T-helper 17 cell (primary cell): ENCODE results near the gene IL19. TPM values are rescaled to one million over a fixed set of nuclear protein-coding genes. Genes with fewer than 3 reads are reported as not detected.

Experiments
- ATAC-seq: fragments of 150-1000 bp; cut with Tn5 transposase; 2 replicates; pipeline ENCODE4 v1.10.0; 2021; ENCODE audit warnings: mild to moderate bottlenecking, moderate library complexity
- DNase-seq, 3 donors: peaks; one replicate each; pipeline versions ENCODE4 v3.0.0 to v3.0.0-alpha.2; 2020 to 2021
- H3K9me3 ChIP-seq: one replicate; pipeline ENCODE4 v1.7.0; 2013; ENCODE audit warnings: low read length, mild to moderate bottlenecking; ENCODE audit not compliant: control insufficient read depth, poor library complexity, severe bottlenecking
- H3K27ac Mint-ChIP-seq: one replicate; pipeline ENCODE4 v1.8.0; 2022; ENCODE audit warnings: mild to moderate bottlenecking, moderate library complexity, mixed read lengths
- H3K27me3 Mint-ChIP-seq: one replicate; pipeline ENCODE4 v1.8.0; 2022; ENCODE audit warnings: mixed read lengths
- H3K36me3 Mint-ChIP-seq: one replicate; pipeline ENCODE4 v1.8.0; 2022; ENCODE audit warnings: low read depth, mixed read lengths
- H3K4me1 Mint-ChIP-seq: one replicate; pipeline ENCODE4 v1.8.0; 2022; ENCODE audit warnings: mild to moderate bottlenecking, mixed read lengths
- H3K4me3 Mint-ChIP-seq: one replicate; pipeline ENCODE4 v1.8.0; 2022; ENCODE audit warnings: mild to moderate bottlenecking, moderate library complexity, mixed read lengths
- total RNA-seq, 4 donors: library from RNA in 2 of 4; stranded (reverse) in 2 of 4; gene quantifications; one replicate each; pipeline ENCODE4 v1.2.3 and lab custom pipeline; 2022 to 2026

Gene IL19
- total RNA-seq, 2 donors from 2014 or later, result not detected

- peaks cover 50% of the 10 kb centered on the region for H3K4me1 Mint-ChIP-seq
- DNase-seq (no peak), ATAC-seq (no peak)
- H3K27me3 Mint-ChIP-seq, result no peaks in the 10 kb centered on the region
- H3K27ac Mint-ChIP-seq, result peak overlapping the region; percentile 97
- no peak overlapping the region for H3K4me3 Mint-ChIP-seq
- no peaks in the 10 kb centered on the region for H3K9me3 ChIP-seq
- H3K36me3 Mint-ChIP-seq, result no peaks in the 10 kb centered on the region
Observed at GRCh38 chr1:206801467-206801866, 30.9 kb downstream of the IL19 start.

- peak overlapping the region; percentile 4 for H3K4me3 Mint-ChIP-seq
- H3K9me3 ChIP-seq, result no peaks in the 10 kb centered on the region
- no peaks in the 10 kb centered on the region for H3K27me3 Mint-ChIP-seq
- ATAC-seq (no peak), DNase-seq (no peak)
- peaks cover 56% of the 10 kb centered on the region for H3K4me1 Mint-ChIP-seq
- peak overlapping the region; percentile 97 for H3K27ac Mint-ChIP-seq
- H3K36me3 Mint-ChIP-seq, result no peaks in the 10 kb centered on the region
Observed at GRCh38 chr1:206802401-206802800, 31.8 kb downstream of the IL19 start.

GRCh38 chr1:206803221-206803730 is 32.7 kb downstream of the IL19 start:
- DNase-seq (peak; percentile 39 to 71 (median 67)), ATAC-seq (peak; percentile 95)
- Mint-ChIP-seq H3K4me3 (peak overlapping the region; percentile 57), H3K4me1 (peaks cover 57% of the 10 kb centered on the region), H3K27ac (peak overlapping the region; percentile 97), H3K27me3 (no peaks in the 10 kb centered on the region), H3K36me3 (no peaks in the 10 kb centered on the region)
- H3K9me3 ChIP-seq, result no peaks in the 10 kb centered on the region

GRCh38 chr1:206804156-206804737 is 33.7 kb downstream of the IL19 start:
- H3K9me3 ChIP-seq, result no peaks in the 10 kb centered on the region
- H3K27me3 Mint-ChIP-seq, result no peaks in the 10 kb centered on the region
- no peak for ATAC-seq
- DNase-seq, result no peak
- H3K4me3 Mint-ChIP-seq, result peak overlapping the region; percentile 57
- peak overlapping the region; percentile 97 for H3K27ac Mint-ChIP-seq
- H3K4me1 Mint-ChIP-seq, result peaks cover 58% of the 10 kb centered on the region
- H3K36me3 Mint-ChIP-seq, result no peaks in the 10 kb centered on the region

GRCh38 chr1:206805357-206805756 is 34.8 kb downstream of the IL19 start:
- Mint-ChIP-seq H3K36me3 (no peaks in the 10 kb centered on the region), H3K27ac (peak overlapping the region; percentile 97), H3K4me3 (no peak overlapping the region), H3K4me1 (peaks cover 53% of the 10 kb centered on the region), H3K27me3 (no peaks in the 10 kb centered on the region)
- DNase-seq, result no peak
- H3K9me3 ChIP-seq, result no peaks in the 10 kb centered on the region
- no peak for ATAC-seq

- no peaks in the 10 kb centered on the region for H3K9me3 ChIP-seq
- peaks cover 2% of the 10 kb centered on the region for H3K36me3 Mint-ChIP-seq
- DNase-seq (peak in 1 of 3 donors; percentile 35), ATAC-seq (peak; percentile 85)
- no peaks in the 10 kb centered on the region for H3K27me3 Mint-ChIP-seq
- no peak overlapping the region for H3K4me3 Mint-ChIP-seq
- peak overlapping the region; percentile 97 for H3K27ac Mint-ChIP-seq
- H3K4me1 Mint-ChIP-seq, result peaks cover 34% of the 10 kb centered on the region
Observed at GRCh38 chr1:206808615-206809014, 38.0 kb downstream of the IL19 start.

GRCh38 chr1:206809504-206810084 is 39.0 kb downstream of the IL19 start:
- Mint-ChIP-seq H3K4me3 (no peak overlapping the region), H3K36me3 (peaks cover 2% of the 10 kb centered on the region), H3K27ac (peak overlapping the region; percentile 97), H3K27me3 (no peaks in the 10 kb centered on the region), H3K4me1 (peaks cover 30% of the 10 kb centered on the region)
- peak; percentile 73 for ATAC-seq
- DNase-seq, result no peak
- no peaks in the 10 kb centered on the region for H3K9me3 ChIP-seq

GRCh38 chr1:206812471-206812870 is 41.9 kb downstream of the IL19 start:
- Mint-ChIP-seq H3K27me3 (no peaks in the 10 kb centered on the region), H3K4me3 (no peak overlapping the region), H3K36me3 (peaks cover 2% of the 10 kb centered on the region), H3K4me1 (peaks cover 30% of the 10 kb centered on the region), H3K27ac (no peak overlapping the region)
- ATAC-seq (no peak), DNase-seq (no peak)
- no peaks in the 10 kb centered on the region for H3K9me3 ChIP-seq

GRCh38 chr1:206814716-206815341 is 44.3 kb downstream of the IL19 start:
- H3K9me3 ChIP-seq, result no peaks in the 10 kb centered on the region
- Mint-ChIP-seq H3K27me3 (no peaks in the 10 kb centered on the region), H3K4me1 (peaks cover 18% of the 10 kb centered on the region), H3K4me3 (no peak overlapping the region), H3K27ac (peak overlapping the region; percentile 47), H3K36me3 (peaks cover 2% of the 10 kb centered on the region)
- no peak for DNase-seq
- no peak for ATAC-seq

GRCh38 chr1:206816390-206817287 is 46.1 kb downstream of the IL19 start:
- ATAC-seq, result peak; percentile 90
- peak overlapping the region; percentile 39 for H3K4me3 Mint-ChIP-seq
- no peaks in the 10 kb centered on the region for H3K27me3 Mint-ChIP-seq
- peaks cover 2% of the 10 kb centered on the region for H3K36me3 Mint-ChIP-seq
- H3K9me3 ChIP-seq, result no peaks in the 10 kb centered on the region
- H3K4me1 Mint-ChIP-seq, result peaks cover 18% of the 10 kb centered on the region
- peak overlapping the region; percentile 92 for H3K27ac Mint-ChIP-seq
- no peak for DNase-seq

- Mint-ChIP-seq H3K27me3 (peaks cover 12% of the 10 kb centered on the region), H3K4me3 (no peak overlapping the region), H3K36me3 (no peaks in the 10 kb centered on the region), H3K4me1 (peaks cover 15% of the 10 kb centered on the region), H3K27ac (no peak overlapping the region)
- DNase-seq (no peak), ATAC-seq (no peak)
- H3K9me3 ChIP-seq, result no peaks in the 10 kb centered on the region
Observed at GRCh38 chr1:206821493-206821892, 50.9 kb downstream of the IL19 start.

GRCh38 chr1:206823727-206824126 is 53.2 kb downstream of the IL19 start:
- ATAC-seq, result no peak
- H3K27ac Mint-ChIP-seq, result no peak overlapping the region

GRCh38 chr1:206824331-206824730 is 53.8 kb downstream of the IL19 start:
- DNase-seq, result no peak
- peaks cover 12% of the 10 kb centered on the region for H3K4me1 Mint-ChIP-seq
- peaks cover 16% of the 10 kb centered on the region for H3K27me3 Mint-ChIP-seq

More at GRCh38 chr1:206823727-206824126, 53.2 kb downstream of the IL19 start:
- Mint-ChIP-seq H3K36me3 (peaks cover 2% of the 10 kb centered on the region), H3K27me3 (peaks cover 16% of the 10 kb centered on the region), H3K4me3 (no peak overlapping the region), H3K4me1 (peaks cover 7% of the 10 kb centered on the region)
- no peaks in the 10 kb centered on the region for H3K9me3 ChIP-seq
- no peak for DNase-seq

More at GRCh38 chr1:206824331-206824730, 53.8 kb downstream of the IL19 start:
- no peaks in the 10 kb centered on the region for H3K9me3 ChIP-seq
- ATAC-seq, result no peak
- Mint-ChIP-seq H3K36me3 (peaks cover 3% of the 10 kb centered on the region), H3K4me3 (no peak overlapping the region), H3K27ac (no peak overlapping the region)
